NCI-H1436 treated with DMSO at 0.1 percent for 48 hours (cell line): ENCODE data around the gene MRPL53.
A peak's percentile ranks its signal among the peaks of the same experiment; 100 is the strongest.
"Not testable (repeated sequence)": the region's sequence is repeated elsewhere in the genome, so short reads cannot be mapped to it uniquely, and the experiment has no call there.

Experiments used
- DNase-seq: peaks from one replicate; lab custom pipeline; 2025; lab: John Stamatoyannopoulos, UW

MRPL53 gene

DNA sequence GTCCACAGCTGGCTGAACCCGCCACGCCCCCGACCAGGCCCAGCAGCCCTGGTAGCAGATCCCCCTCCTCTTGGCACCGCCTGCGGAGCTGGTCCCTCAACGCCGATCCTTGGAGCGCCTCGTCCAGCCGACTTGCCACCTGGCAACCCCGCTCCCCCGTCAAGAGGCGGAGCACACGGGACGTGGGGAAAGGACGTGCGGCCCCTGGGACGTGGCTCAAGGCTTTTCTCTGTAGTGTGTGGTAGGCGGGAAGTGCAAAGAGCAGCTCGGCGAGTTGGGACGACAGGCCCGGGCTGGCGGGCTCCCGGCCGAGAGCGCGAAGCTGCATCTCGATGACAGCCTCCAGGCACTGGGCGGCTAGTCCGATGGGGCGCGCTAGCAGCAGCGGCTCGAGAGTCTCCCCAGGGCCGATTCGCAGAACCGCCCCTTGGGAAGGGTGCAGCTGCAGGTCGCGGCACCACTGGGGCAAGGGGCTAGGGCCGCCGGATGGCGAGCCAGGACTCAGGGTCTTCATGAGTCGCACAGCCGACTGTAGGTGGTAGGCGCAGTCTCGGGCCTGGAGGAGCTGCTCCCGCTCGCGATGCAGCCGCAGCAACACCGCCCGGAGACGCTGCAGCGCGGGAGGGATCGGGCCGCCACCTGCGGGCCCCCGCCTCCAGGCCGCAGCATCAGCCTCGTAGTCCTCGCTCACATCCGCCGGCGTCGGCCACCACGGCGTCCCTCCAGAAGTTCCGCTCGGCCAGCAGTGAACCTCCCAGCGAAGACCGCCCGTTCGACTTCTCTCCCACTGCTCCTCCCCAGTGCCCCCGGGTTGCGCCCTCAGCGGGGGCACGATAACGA lies 9.7 kb upstream of the MRPL53 start:
- DNase-seq = no peak

DNA sequence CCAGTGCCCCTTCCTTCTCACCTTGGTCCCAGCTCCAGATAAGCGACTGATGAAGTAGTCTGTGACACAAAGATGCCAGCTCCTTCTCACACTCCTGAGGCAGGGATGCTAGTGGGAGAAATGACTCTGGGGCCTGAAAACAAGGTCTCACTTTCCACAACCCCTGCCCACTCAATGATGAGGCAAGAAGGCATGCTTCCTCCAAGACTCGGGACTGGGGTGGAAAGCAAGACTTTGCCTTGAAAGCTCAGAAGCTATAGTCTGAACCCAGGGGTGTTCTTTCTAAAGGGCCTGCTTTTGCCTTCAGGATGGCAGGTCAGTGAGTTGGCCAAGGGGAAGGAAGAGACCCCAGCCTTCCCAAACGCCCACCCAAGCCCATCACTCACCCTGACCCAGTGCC lies 9.0 kb upstream of the MRPL53 start:
- DNase-seq = no peak

DNA sequence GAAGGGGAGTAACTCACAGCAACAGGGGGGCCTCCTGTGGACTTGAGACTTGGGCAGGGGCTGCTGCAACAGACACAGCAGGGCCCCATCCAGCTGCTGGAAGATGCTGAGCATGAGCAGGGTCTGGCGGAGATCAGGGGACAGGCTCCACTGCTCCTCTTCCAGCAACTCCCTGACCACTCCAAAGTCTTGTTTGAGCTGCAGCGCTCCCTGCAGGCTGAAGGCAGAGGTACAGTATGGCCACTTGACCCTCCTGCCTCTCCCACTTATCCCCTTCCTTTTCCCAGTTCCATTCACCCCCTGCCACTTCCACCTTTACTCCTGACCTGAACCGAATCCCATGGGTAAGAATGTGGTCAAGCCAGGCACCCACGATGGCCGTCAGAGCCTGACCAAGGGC lies 2.4 kb upstream of the MRPL53 start:
- DNase-seq = no peak

DNA sequence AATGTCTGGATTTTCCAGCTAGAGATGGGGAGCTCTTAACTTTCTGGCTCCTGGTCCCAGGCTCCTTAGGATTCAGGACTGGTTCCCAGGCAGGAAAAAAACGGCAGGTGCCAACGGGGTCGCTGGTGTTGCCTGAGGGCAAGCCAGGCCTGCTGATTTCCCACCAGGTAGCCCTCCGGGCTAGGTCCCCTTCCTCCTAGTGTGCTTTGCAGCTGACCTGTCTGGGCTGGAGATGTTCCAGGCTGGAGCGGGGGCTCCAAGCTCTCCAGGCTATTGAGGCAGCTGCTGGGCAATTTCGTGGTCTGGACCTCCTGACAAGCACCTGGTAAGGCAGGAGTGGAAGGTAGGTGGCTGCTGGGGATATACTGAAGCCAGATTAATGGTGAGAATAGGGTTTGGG lies 2.0 kb upstream of the MRPL53 start:
- DNase-seq = no peak

DNA sequence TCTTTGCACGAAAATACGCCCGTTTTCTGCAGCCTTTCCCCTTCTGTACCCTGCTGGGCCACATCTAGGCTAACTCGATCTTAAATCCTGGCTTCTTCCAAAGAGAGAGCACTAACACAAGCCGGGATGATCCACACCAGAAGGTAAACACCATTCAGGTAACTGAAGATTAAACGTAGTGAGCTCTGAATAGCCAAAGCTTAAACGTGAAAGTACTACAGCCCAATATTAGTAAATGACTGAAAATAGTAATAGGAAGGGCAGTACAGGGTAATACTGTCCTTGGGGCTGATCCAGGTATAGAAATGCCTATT lies 422 bp upstream of the MRPL53 start:
- no peak for DNase-seq

DNA sequence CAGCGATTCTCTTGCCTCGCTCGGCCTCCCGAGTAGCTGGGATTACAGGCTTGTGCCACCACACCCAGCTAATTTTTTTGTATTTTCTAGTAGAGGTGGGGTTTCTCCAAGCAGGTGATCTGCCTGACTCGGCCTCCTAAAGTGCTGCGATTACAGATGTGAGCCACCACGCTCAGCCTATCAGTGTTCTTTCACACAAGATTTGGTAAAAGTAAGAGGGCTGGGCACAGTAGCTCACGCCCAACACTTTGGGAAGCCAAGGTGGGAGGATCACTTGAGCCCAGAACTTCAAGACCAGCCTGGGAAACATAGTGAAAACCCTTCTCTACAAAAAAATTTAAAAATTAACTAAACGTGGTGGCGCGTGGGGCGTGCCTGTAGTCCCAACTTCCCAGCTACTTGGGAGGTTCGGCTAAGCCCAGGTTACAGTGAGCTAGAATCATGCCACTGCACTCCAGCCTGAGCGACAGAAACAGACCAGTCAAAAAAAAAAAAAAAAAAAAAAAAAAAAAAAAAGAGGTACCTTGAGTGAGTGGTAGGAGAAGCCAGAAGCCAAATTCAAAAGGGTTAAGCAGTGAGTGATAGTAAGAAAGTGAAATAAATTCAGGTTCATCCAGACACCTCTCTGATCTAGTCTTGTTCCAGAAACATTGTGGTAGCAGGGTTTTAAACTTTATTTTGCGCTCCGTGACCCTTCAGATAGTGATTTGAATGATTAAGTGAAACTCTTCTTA lies 981 bp downstream of the MRPL53 start:
- no peak for DNase-seq

DNA sequence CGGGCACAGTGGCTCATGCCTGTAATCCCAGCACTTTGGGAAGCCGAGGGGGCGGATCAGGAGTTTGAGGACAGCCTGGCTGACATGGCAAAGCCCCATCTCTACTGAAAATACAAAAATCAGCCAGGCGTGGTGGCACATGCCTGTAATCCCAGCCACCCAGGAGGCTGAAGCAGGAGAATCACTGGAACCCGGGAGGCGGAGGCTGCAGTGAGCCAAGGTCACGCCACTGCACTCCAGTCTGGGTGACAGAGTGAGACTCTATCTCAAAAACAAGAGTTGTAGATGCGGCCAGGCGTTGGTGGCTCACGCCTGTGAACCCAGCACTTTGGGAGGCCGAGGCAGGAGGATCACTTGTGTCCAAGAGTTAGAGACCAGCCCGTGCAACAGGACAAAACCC lies 1.7 kb downstream of the MRPL53 start:
- not testable (repeated sequence) for DNase-seq

DNA sequence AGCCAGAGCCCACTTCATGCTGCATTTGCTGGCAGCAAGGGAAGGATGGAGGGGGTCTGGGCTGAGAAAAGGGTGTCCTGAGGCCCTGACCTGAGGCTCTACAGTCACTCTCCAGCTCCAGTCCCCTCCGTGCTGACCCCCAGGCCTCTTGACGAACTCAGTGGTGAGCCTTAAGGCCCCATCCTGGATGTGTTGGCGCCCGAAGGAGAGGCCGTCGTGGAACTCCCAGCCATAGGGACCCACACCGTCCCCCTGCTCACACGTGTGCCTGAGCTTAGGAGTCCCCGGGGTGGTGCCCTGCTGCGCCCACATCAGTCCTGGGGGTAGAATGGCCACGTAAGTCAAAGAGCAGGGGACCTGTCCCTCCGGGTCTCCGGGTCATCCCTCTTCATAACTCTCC lies 8.1 kb downstream of the MRPL53 start:
- DNase-seq = no peak

DNA sequence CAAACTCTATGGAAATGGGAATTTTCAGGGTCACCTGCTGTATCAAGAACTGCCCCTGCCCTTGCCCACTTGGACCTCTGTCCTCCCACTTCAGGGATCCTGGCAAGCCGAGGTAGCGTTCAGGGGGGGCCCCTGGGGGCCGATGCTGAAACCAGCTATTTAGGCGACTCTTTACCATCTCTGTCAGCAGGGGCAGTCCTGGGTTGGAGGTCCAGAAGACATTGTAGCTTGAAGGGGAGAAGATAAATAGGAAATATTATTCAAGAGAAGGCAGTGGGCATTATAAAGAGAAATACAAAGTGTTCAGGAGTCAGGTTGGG lies 9.7 kb downstream of the MRPL53 start:
- DNase-seq = no peak

DNA sequence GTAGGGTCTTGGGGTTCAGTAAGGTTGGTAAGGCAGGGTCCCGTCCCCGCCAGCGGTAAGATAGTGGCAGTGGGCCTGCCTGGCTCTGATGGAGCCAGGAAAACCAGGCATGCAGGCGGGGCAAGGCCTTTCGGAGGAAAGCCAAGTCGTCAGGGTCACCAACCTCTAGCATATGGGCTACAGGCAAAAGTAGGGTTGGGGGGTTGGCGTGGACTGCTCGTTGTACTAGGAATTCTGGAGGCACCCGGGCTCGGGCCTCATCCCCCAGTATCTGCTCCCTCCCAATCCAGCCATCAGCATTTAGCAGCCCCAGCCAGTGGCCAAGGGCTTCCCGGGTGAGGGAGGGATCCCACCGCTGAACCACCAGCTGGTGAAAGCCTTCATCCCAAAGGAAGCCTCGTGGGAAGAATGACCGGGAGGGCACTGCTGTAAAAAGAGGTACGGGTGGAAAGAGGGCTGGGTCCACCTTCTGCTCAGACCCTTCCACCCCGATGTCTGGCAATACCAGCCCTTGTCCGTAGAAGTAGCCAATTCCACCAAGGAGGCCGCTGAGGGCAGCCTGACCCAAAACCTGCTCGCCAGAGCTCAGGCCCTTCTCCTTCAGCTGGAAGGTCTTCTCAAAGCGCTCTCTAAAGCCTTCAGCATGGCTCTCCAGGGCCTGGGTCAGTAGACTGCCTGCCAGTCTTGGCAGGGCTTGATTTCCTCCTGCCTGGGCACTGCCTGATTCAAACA lies 10.3 kb downstream of the MRPL53 start:
- DNase-seq = no peak

DNA sequence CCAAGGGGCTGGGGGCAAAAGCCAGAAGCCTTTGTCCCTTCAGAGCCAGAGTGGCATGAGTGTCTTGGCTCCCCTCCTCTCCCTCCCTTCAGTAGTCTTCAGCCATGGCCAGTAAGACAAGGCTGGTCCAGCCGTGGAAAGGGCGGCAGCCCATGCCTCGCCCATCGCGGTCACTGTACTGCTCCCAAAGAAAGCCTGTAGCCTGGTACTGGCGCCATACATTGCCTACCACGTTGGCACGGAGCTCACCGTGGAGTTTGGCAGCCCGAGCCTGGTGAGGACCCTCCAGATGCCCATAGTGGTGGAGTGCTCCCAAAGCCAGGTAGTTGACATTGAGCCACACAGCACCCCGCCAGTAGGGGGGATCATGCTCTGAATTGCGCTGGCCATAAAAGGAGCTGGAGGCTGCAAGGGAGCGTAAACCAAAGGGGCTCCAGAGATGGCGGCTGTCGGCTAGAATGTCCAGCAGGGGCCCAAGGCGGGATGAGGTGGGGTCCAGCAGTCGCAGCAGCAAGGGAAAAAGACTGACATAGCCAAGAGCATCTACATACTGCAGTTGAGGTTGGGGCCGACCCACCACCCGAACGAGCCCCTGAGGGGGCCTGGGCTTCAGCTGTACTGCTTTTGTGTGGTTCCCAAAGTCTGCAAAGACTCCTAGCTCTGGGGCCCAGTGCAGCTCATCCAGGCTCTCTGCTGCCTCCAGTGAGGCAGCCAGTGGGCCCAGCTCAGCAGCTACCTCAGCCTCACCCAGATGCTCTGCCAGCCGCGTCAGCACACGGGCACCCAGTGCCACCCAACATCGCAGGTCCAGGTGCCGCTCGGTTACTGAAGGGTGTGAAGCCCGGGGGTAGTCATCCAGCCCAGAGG lies 11.1 kb downstream of the MRPL53 start:
- no peak for DNase-seq

DNA sequence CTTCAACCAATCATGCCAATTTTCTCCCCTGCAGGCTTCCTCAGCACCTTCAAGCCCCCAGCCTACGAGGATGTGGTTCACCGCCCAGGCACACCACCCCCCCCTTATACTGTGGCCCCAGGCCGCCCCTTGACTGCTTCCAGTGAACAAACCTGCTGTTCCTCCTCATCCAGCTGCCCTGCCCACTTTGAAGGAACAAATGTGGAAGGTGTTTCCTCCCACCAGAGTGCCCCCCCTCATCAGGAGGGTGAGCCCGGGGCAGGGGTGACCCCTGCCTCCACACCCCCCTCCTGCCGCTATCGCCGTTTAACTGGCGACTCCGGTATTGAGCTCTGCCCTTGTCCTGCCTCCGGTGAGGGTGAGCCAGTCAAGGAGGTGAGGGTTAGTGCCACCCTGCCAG lies 12.3 kb downstream of the MRPL53 start:
- not testable (repeated sequence) for DNase-seq

DNA sequence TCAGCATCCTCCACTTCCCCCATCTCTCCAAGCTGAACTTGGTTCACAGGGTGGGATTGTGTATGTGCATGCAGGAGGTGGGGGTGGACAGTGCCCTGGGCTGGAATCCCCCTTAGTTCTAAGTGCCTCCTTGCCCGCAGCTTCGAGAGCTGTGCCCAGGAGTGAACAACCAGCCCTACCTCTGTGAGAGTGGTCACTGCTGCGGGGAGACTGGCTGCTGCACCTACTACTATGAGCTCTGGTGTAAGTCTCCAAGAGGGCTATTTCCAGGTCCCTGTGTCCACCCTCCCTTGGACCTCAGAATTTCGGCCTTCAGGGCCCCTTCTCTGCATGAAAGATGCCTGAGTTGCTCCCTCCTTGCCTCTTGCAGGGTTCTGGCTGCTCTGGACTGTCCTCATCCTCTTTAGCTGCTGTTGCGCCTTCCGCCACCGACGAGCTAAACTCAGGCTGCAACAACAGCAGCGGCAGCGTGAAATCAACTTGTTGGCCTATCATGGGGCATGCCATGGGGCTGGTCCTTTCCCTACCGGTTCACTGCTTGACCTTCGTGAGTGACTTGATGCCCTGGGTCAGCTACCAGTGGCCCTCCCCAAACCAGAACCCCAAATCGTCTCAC lies 12.9 kb downstream of the MRPL53 start:
- DNase-seq = not testable (repeated sequence)

DNA sequence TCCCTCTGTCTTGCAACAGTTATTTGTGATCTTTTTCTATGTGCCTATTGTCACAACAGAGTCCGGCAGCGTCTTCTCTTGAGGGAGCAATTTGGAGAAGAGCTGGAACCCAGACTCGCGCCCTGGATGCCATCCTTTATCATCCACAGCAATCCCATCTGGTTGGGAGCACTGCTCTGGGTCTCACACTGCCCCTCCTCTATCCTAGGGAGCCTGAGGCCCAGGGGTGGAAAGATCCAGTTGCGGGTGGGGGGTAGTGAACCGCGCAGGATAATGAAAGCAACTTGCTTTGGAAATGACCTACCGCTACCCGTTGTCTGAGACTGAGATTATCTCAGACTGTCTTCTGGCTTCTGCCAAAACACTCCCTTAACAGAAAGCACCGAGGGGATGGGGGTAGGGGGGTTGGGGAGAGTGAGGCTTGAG lies 13.5 kb downstream of the MRPL53 start:
- DNase-seq = no peak

DNA sequence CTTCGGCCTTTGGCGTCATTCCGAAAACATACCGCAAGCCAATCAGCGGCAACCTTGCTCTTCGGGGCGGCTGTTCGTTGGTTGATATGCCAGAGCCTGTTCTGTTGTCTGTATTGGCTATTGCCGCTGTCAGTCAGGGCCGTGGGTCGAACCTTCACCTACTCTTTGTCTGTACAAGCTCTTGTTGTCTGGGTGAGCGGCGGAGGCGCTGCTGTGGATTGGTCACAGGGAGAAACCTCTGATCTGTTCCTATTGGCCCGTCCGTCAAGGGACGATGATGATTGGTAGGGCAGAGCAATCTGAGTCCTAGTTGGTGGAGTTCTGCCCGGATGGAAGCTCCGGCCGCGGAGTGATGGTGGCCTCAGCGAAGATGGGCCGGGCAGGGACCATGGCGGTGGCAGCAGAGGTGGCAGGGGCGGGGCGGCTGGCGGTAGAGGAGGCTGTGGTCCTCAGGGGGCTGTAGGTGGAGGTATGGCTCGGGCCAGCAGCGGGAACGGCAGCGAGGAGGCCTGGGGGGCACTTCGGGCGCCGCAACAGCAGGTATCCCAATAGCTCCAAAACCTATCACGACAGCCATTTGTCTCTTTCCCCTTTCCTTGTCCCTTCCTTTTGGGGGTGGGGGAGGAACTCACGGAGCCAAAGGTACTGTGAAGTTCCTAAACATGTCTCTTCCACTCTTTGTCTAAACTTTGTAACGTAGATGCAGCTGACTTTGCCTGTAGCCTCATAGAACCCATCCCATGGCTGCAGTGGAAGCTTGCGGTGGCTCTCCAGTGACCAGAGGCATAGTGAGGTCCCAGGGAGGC lies 14.1 kb downstream of the MRPL53 start, which contains the start of gene WBP1:
WBP1 (plus strand) TSS at position 307 of the 806 bp plus-strand sequence; CDS start at position 472, 165 bp downstream.
- peak; percentile 98 for DNase-seq

DNA sequence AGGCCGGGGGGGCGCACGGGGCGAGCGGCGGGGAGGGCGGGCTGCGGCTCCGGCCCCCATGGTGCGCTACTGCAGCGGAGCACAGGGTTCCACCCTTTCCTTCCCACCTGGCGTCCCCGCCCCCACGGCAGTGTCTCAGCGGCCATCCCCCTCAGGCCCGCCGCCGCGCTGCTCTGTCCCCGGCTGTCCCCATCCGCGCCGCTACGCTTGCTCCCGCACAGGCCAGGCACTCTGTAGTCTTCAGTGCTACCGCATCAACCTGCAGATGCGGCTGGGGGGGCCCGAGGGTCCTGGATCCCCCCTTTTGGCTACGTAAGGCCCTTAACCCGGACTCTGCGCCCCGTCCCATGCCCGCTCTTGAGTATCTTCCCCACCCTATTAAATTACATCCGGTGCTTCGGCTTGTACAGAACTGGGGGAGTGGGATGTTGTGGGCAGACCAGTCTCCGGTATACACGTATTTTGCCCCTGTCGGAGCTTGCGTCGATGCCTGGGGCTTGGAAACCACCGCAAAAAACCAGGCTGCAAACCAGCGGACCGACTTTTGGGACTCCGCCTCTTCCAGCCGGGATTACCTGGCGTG lies 14.8 kb downstream of the MRPL53 start:
- no peak for DNase-seq

DNA sequence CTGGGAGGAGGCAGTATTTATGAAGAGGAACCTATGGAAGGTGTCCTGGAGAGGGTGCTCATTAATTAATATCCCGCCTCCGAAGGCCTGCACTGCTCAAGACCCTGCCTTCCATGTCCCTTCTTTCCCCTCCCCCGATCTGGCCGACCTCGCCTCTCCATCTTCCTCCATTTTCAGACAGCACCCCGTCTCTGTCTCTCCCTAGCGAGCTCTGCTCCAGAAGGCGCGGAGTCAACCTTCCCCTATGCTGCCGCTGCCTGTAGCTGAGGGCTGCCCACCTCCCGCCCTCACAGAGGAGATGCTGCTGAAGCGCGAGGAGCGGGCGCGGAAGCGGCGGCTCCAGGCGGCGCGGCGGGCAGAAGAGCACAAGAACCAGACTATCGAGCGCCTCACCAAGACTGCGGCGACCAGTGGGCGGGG lies 15.3 kb downstream of the MRPL53 start:
- DNase-seq = no peak

DNA sequence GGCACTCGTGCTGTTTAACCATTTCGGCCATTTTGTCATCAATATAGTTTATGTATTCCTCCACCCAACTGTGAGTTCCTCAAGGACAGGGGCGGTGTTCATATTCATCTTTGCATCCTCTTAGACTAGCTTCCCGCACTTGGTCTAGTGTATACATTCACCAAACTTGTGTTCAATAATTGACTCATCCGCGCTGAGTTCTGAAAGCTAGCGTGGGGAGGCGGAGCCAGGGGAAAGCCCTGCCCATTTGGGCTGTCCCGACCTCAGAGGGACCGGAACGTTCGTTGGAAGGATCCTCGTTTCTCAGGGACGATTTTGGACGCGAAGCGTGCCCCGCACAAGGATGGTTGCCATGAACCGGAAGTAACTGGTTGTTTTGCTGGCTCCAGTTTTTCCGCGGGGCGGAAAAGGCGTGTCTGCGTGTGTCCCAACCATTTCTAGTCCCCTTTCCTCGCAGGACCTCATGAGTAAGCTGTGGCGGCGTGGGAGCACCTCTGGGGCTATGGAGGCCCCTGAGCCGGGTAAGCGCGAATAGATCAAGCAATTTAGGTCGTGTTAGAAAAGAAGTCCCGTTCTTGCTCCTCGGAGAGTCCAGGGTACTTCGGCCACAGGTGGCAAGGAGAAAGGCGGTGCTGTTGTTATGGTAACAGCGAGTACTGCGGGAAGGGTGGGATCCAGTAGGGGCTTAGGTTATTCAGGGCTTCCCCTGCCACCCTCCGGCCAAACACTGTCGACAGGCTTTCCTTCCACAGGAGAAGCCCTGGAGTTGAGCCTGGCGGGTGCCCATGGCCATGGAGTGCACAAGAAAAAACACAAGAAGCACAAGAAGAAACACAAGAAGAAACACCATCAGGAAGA lies 17.6 kb downstream of the MRPL53 start, which contains the start of gene INO80B:
INO80B (plus strand) TSS at position 434 of the 858 bp plus-strand sequence; CDS start at position 464, 30 bp downstream.
- DNase-seq = peak; percentile 81

DNA sequence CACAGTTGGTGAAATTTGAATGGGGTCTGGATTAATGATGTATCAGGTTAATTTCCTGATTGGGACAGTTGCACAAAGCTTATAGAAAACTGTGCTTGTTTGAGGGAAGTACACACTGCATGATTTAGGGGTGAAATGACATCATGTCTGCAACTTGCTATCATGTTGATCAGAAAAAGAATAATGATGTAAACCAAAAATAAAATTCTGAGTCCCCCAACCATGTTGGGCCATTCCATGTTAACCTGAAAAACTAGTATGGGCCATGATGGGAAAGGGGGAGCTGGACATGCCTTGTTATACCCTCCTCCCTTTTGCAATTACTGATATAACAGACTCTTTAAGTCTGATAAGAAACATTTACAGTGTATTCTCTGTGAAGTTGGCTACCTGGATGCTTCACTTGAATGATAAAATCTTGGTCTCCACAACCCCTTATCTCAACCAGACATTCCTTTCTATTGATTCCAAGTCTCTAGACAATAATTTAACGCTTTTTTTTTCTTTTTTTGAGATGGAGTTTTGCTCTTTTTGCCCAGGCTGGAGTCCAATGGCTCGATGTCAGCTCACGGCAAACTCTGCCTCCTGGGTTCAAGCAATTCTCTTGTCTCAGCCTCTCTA lies 21.8 kb downstream of the MRPL53 start:
- no peak for DNase-seq
